ENCODE data around the gene SHROOM2.

SHROOM2 gene

GRCh38 chrX:9851890-9852289, 65.7 kb downstream of the SHROOM2 start:
- ATAC-seq = no peak
- no peak for TF ChIP-seq CSRNP3 (CRISPR knock-in tag; IDR thresholded peaks at IDR 0.05)
- no peak for TF ChIP-seq CREB5 (CRISPR knock-in tag; IDR thresholded peaks at IDR 0.05; ENCODE audit: low read depth)
- TF ChIP-seq ZFP3 (CRISPR knock-in tag; IDR thresholded peaks at IDR 0.05) = no peak
- no peak for TF ChIP-seq CSDC2 (CRISPR knock-in tag; IDR thresholded peaks at IDR 0.05)
- TF ChIP-seq TOX (CRISPR knock-in tag; IDR thresholded peaks at IDR 0.05; ENCODE audit: borderline replicate concordance) = no peak
- no peak for TF ChIP-seq ZNF565 (CRISPR knock-in tag; conservative IDR thresholded peaks at IDR 0.05; ENCODE audit: low read depth)
- TF ChIP-seq ZNF70 (CRISPR knock-in tag; IDR thresholded peaks at IDR 0.05) = no peak
- TF ChIP-seq, protein P1, sequence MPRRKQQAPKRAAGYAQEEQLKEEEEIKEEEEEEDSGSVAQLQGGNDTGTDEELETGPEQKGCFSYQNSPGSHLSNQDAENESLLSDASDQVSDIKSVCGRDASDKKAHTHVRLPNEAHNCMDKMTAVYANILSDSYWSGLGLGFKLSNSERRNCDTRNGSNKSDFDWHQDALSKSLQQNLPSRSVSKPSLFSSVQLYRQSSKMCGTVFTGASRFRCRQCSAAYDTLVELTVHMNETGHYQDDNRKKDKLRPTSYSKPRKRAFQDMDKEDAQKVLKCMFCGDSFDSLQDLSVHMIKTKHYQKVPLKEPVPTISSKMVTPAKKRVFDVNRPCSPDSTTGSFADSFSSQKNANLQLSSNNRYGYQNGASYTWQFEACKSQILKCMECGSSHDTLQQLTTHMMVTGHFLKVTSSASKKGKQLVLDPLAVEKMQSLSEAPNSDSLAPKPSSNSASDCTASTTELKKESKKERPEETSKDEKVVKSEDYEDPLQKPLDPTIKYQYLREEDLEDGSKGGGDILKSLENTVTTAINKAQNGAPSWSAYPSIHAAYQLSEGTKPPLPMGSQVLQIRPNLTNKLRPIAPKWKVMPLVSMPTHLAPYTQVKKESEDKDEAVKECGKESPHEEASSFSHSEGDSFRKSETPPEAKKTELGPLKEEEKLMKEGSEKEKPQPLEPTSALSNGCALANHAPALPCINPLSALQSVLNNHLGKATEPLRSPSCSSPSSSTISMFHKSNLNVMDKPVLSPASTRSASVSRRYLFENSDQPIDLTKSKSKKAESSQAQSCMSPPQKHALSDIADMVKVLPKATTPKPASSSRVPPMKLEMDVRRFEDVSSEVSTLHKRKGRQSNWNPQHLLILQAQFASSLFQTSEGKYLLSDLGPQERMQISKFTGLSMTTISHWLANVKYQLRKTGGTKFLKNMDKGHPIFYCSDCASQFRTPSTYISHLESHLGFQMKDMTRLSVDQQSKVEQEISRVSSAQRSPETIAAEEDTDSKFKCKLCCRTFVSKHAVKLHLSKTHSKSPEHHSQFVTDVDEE (CRISPR knock-in tag; IDR thresholded peaks at IDR 0.05) = no peak
- no peak for TF ChIP-seq OSR1 (CRISPR knock-in tag; IDR thresholded peaks at IDR 0.05)

DNA sequence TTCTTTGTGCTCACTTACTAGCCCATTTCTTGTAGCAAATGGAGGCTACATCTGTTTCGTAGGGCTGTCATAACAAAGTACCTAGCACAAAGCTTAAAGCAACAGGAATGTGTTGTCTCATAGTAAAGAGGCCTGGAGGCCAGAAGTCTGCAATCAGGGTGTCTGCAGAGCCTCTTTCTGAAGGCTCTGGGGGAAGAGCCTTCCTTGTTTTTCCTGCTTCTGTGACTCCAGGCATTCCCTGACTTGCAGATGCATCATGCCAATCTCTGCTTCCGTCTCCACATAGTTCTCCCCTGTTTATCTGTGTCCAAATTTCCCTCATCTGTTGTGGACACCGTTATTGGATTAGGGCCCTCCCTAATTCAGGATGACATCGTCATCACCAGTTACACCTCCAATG, 67.1 kb downstream of the SHROOM2 start:
- ATAC-seq = no peak
- TF ChIP-seq GLIS3 (CRISPR knock-in tag; IDR thresholded peaks at IDR 0.05) (no peak), SNAI2 (CRISPR knock-in tag; IDR thresholded peaks at IDR 0.05) (no peak), ZFP30 (CRISPR knock-in tag; IDR thresholded peaks at IDR 0.05) (no peak), ESRRG (CRISPR knock-in tag; IDR thresholded peaks at IDR 0.05) (no peak), ZC3H10 (CRISPR knock-in tag; IDR thresholded peaks at IDR 0.05) (no peak), ZNF565 (CRISPR knock-in tag; conservative IDR thresholded peaks at IDR 0.05; ENCODE audit: low read depth) (no peak), BACH2 (CRISPR knock-in tag; IDR thresholded peaks at IDR 0.05; ENCODE audit: borderline replicate concordance) (no peak)
- TF ChIP-seq, protein P1 (CRISPR knock-in tag; IDR thresholded peaks at IDR 0.05) = no peak

DNA sequence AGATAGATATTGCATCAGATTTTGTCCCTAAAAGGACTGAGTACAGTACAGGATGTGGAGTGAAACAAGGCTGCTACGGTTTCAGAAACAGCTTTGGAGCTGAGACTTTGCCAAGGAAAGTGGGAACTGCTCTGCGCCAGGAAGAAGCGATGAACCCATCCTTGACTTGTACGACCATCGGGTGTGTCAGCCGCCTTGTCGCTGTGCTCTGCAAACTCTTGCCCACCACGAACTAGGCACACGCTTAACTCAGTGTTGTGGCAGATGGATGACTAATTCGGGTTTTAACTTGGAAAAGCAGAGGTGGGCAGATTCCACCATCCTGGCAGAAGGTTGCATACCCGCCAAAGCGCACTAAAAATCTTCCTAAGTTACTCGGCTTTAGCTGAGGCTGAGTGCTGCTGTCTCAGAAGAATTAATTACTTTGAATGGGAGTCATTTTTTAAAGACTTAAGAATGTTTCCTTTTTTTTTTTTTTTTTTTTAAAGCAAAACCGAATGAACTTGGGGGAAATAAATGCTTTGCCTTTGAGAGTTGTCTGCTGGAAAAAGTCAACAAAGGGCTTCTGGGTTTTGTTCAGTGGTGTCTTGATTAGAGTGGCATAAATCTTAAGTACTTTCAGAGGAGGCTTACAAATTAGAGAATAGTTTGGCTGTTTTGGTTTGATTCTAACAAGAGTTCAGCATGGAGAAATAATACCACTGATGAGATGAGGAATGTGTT, 69.5 kb downstream of the SHROOM2 start:
- no peak for ATAC-seq
- TF ChIP-seq ESRRG (CRISPR knock-in tag; IDR thresholded peaks at IDR 0.05) (no peak), ISL1 (CRISPR knock-in tag; IDR thresholded peaks at IDR 0.05) (no peak), TOX (CRISPR knock-in tag; IDR thresholded peaks at IDR 0.05; ENCODE audit: borderline replicate concordance) (no peak), ZC3H10 (CRISPR knock-in tag; IDR thresholded peaks at IDR 0.05) (no peak), ARNTL (CRISPR knock-in tag; IDR thresholded peaks at IDR 0.05; ENCODE audit: borderline replicate concordance, low read depth) (no peak), TCF4 (CRISPR knock-in tag; IDR thresholded peaks at IDR 0.05; ENCODE audit: borderline replicate concordance) (no peak), CREB5 (CRISPR knock-in tag; IDR thresholded peaks at IDR 0.05; ENCODE audit: low read depth) (no peak), SNAI2 (CRISPR knock-in tag; IDR thresholded peaks at IDR 0.05) (no peak), ZNF8 (CRISPR knock-in tag; IDR thresholded peaks at IDR 0.05) (no peak), ZNF565 (CRISPR knock-in tag; conservative IDR thresholded peaks at IDR 0.05; ENCODE audit: low read depth) (no peak), ZNF70 (CRISPR knock-in tag; IDR thresholded peaks at IDR 0.05) (no peak), OSR1 (CRISPR knock-in tag; IDR thresholded peaks at IDR 0.05) (no peak), CSRNP3 (CRISPR knock-in tag; IDR thresholded peaks at IDR 0.05) (no peak), ZFP3 (CRISPR knock-in tag; IDR thresholded peaks at IDR 0.05) (no peak)
- TF ChIP-seq, protein P2, sequence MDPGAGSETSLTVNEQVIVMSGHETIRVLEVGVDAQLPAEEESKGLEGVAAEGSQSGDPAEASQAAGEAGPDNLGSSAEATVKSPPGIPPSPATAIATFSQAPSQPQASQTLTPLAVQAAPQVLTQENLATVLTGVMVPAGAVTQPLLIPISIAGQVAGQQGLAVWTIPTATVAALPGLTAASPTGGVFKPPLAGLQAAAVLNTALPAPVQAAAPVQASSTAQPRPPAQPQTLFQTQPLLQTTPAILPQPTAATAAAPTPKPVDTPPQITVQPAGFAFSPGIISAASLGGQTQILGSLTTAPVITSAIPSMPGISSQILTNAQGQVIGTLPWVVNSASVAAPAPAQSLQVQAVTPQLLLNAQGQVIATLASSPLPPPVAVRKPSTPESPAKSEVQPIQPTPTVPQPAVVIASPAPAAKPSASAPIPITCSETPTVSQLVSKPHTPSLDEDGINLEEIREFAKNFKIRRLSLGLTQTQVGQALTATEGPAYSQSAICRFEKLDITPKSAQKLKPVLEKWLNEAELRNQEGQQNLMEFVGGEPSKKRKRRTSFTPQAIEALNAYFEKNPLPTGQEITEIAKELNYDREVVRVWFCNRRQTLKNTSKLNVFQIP (CRISPR knock-in tag; IDR thresholded peaks at IDR 0.05; ENCODE audit: borderline replicate concordance, low read depth) = no peak

All from SK-N-SH treated with all-trans-retinoic acid at 6 μM for 48 hours (cell line).